Mononuclear cell (primary cell): ENCODE results near the gene RPA3. TPM values are rescaled to one million over a fixed set of nuclear protein-coding genes. Genes with fewer than 3 reads are reported as not detected.

Source experiments
- H3K27me3 ChIP-seq: 2 replicates; pipeline ENCODE4 v1.6.0; 2011; ENCODE audit warnings: low read length, control low read depth; ENCODE audit not compliant: insufficient read depth
- H3K4me1 ChIP-seq: 2 replicates; pipeline ENCODE4 v1.5.1; 2011; ENCODE audit warnings: mild to moderate bottlenecking, low read length, control low read depth; ENCODE audit not compliant: insufficient read depth
- H3K4me3 ChIP-seq: 2 replicates; pipeline ENCODE4 v1.5.1; 2011; ENCODE audit warnings: mild to moderate bottlenecking, low read length, moderate library complexity
- H3K9me3 ChIP-seq: 2 replicates; pipeline ENCODE4 v1.5.1; 2011; ENCODE audit warnings: low read depth, mild to moderate bottlenecking, control low read depth, low read length
- total RNA-seq: library from RNA; depleted of rRNA; stranded (reverse); fragments of >200 nt; gene quantifications from one replicate; pipeline ENCODE4 v1.2.3, GENCODE V29; 2012

The RPA3 gene
- total RNA-seq, 1 donor = 21.5 TPM

GRCh38 chr7:7639421-7639820 is 79.0 kb downstream of the RPA3 start:
- H3K4me3 ChIP-seq = peak overlapping the region; percentile 92
- H3K4me1 ChIP-seq = peaks cover 22% of the 10 kb centered on the region
- H3K27me3 ChIP-seq = no peaks in the 10 kb centered on the region
- no peaks in the 10 kb centered on the region for H3K9me3 ChIP-seq

- H3K4me1 ChIP-seq = no peaks in the 10 kb centered on the region
- H3K27me3 ChIP-seq = no peaks in the 10 kb centered on the region
- H3K9me3 ChIP-seq = no peaks in the 10 kb centered on the region
- H3K4me3 ChIP-seq = no peak overlapping the region
Observed at GRCh38 chr7:7630626-7631329, 87.6 kb downstream of the RPA3 start.

GRCh38 chr7:7628476-7628875 is 89.9 kb downstream of the RPA3 start:
- H3K27me3 ChIP-seq = no peaks in the 10 kb centered on the region
- no peak overlapping the region for H3K4me3 ChIP-seq
- no peaks in the 10 kb centered on the region for H3K9me3 ChIP-seq
- no peaks in the 10 kb centered on the region for H3K4me1 ChIP-seq

- Histone ChIP-seq H3K9me3 (no peaks in the 10 kb centered on the region), H3K4me3 (no peak overlapping the region), H3K27me3 (no peaks in the 10 kb centered on the region), H3K4me1 (no peaks in the 10 kb centered on the region)
Observed at GRCh38 chr7:7620644-7621210, 97.7 kb downstream of the RPA3 start.

- Histone ChIP-seq H3K27me3 (no peaks in the 10 kb centered on the region), H3K9me3 (no peaks in the 10 kb centered on the region), H3K4me3 (no peak overlapping the region), H3K4me1 (no peaks in the 10 kb centered on the region)
Observed at GRCh38 chr7:7620236-7620635, 98.2 kb downstream of the RPA3 start.

- Histone ChIP-seq H3K9me3 (no peaks in the 10 kb centered on the region), H3K27me3 (no peaks in the 10 kb centered on the region), H3K4me1 (no peaks in the 10 kb centered on the region), H3K4me3 (no peak overlapping the region)
Observed at GRCh38 chr7:7618410-7618809, 100.0 kb downstream of the RPA3 start.

GRCh38 chr7:7617550-7617949 is 100.9 kb downstream of the RPA3 start:
- no peaks in the 10 kb centered on the region for H3K27me3 ChIP-seq
- no peaks in the 10 kb centered on the region for H3K4me1 ChIP-seq
- no peak overlapping the region for H3K4me3 ChIP-seq
- H3K9me3 ChIP-seq = no peaks in the 10 kb centered on the region

GRCh38 chr7:7614018-7614741 is 104.2 kb downstream of the RPA3 start:
- no peaks in the 10 kb centered on the region for H3K9me3 ChIP-seq
- H3K4me1 ChIP-seq = no peaks in the 10 kb centered on the region
- no peak overlapping the region for H3K4me3 ChIP-seq
- no peaks in the 10 kb centered on the region for H3K27me3 ChIP-seq

GRCh38 chr7:7613210-7613609 is 105.2 kb downstream of the RPA3 start:
- no peaks in the 10 kb centered on the region for H3K4me1 ChIP-seq
- H3K9me3 ChIP-seq = no peaks in the 10 kb centered on the region
- H3K4me3 ChIP-seq = no peak overlapping the region

GRCh38 chr7:7612519-7612918 is 105.9 kb downstream of the RPA3 start:
- Histone ChIP-seq H3K9me3 (no peaks in the 10 kb centered on the region), H3K4me3 (no peak overlapping the region), H3K27me3 (no peaks in the 10 kb centered on the region), H3K4me1 (no peaks in the 10 kb centered on the region)

More at GRCh38 chr7:7613210-7613609, 105.2 kb downstream of the RPA3 start:
- no peaks in the 10 kb centered on the region for H3K27me3 ChIP-seq

- H3K4me3 ChIP-seq = no peak overlapping the region
- no peaks in the 10 kb centered on the region for H3K9me3 ChIP-seq
- no peaks in the 10 kb centered on the region for H3K27me3 ChIP-seq
- H3K4me1 ChIP-seq = no peaks in the 10 kb centered on the region
Observed at GRCh38 chr7:7609330-7609729, 109.1 kb downstream of the RPA3 start.

GRCh38 chr7:7607010-7607409 is 111.4 kb downstream of the RPA3 start:
- Histone ChIP-seq H3K4me3 (no peak overlapping the region), H3K27me3 (no peaks in the 10 kb centered on the region), H3K9me3 (no peaks in the 10 kb centered on the region), H3K4me1 (no peaks in the 10 kb centered on the region)

- Histone ChIP-seq H3K4me3 (no peak overlapping the region), H3K4me1 (no peaks in the 10 kb centered on the region), H3K9me3 (no peaks in the 10 kb centered on the region), H3K27me3 (no peaks in the 10 kb centered on the region)
Observed at GRCh38 chr7:7596176-7596575, 122.2 kb downstream of the RPA3 start.

- Histone ChIP-seq H3K9me3 (no peaks in the 10 kb centered on the region), H3K4me3 (no peak overlapping the region), H3K4me1 (no peaks in the 10 kb centered on the region), H3K27me3 (no peaks in the 10 kb centered on the region)
Observed at GRCh38 chr7:7595451-7595850, 123.0 kb downstream of the RPA3 start.
